DOHH2 (cell line): ENCODE results near the gene RGS8.

Experiments used
- EZH2phosphoT487 ChIP-seq: fragments of 200-600 bp; sonication (generic); IDR thresholded peaks from 2 replicates; pipeline ENCODE4 v1.6.1; 2017; ENCODE audit warnings: borderline replicate concordance, mild to moderate bottlenecking, antibody characterized with exemption, low read length, moderate library complexity, mixed read lengths
- TF ChIP-seq, protein P1 (sequence below): fragments of 200-600 bp; sonication (generic); IDR thresholded peaks from one replicate; pipeline ENCODE4 v1.5.1; 2014; ENCODE audit warnings: antibody characterized with exemption, mild to moderate bottlenecking, low read depth, low read length; ENCODE audit not compliant: poor library complexity, severe bottlenecking

DNA sequence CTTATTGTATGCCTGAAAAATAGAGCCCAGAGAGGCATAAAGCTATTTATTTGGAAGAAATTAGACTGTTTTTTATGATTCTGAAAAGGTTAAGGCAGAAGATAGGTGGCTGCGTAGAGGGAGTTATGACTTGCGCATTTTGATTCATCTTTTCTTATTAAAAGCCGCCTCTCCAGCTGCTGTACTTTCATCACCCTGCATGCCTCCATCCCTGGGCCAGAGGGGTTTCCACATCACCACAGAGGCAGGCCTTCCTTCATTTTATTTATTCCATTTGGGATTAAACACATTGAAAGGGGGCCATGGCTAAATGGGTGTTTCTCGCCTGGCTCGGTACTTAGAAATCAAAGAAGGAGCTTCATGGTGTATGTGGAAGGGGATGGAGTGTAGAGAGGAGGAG is 14.6 kb upstream of the RGS8 start:
- TF ChIP-seq, protein P1, sequence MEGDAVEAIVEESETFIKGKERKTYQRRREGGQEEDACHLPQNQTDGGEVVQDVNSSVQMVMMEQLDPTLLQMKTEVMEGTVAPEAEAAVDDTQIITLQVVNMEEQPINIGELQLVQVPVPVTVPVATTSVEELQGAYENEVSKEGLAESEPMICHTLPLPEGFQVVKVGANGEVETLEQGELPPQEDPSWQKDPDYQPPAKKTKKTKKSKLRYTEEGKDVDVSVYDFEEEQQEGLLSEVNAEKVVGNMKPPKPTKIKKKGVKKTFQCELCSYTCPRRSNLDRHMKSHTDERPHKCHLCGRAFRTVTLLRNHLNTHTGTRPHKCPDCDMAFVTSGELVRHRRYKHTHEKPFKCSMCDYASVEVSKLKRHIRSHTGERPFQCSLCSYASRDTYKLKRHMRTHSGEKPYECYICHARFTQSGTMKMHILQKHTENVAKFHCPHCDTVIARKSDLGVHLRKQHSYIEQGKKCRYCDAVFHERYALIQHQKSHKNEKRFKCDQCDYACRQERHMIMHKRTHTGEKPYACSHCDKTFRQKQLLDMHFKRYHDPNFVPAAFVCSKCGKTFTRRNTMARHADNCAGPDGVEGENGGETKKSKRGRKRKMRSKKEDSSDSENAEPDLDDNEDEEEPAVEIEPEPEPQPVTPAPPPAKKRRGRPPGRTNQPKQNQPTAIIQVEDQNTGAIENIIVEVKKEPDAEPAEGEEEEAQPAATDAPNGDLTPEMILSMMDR = no peak
- no peak for TF ChIP-seq EZH2phosphoT487
